GM06990 (cell line): ENCODE results near the gene CAMK2A.

Experiments
- DNase-seq: peaks from one replicate; pipeline ENCODE4 v3.0.0-alpha.2; 2011; ENCODE audit not compliant: insufficient read length; ENCODE audit errors: extremely low read depth
- H3K27me3 ChIP-seq: replicated peaks from 2 replicates; pipeline ENCODE4 v1.6.0; 2011; ENCODE audit warnings: low read length; ENCODE audit not compliant: control insufficient read depth, insufficient read depth
- H3K36me3 ChIP-seq: 2 replicates; pipeline ENCODE4 v1.5.1; 2011; ENCODE audit warnings: low read length; ENCODE audit not compliant: control insufficient read depth, insufficient read depth
- H3K4me3 ChIP-seq: replicated peaks from 2 replicates; pipeline ENCODE4 v1.5.1; 2011; ENCODE audit warnings: low read depth, mild to moderate bottlenecking, control low read depth, low read length
- CTCF ChIP-seq: IDR thresholded peaks from 2 replicates; pipeline ENCODE4 v1.5.1; 2011; ENCODE audit warnings: low read length, control low read depth, mild to moderate bottlenecking, inconsistent platforms; ENCODE audit not compliant: insufficient read depth, poor library complexity, severe bottlenecking

The CAMK2A gene

GRCh38 chr5:150208187-150209098 lies 81.1 kb downstream of the CAMK2A start:
- no peak for DNase-seq
- Histone ChIP-seq H3K4me3 (no peak overlapping the region), H3K27me3 (peaks cover under 1% of the 10 kb centered on the region; the same call in 1 of the 2 replicates), H3K36me3 (no peaks in the 10 kb centered on the region)
- TF ChIP-seq CTCF = no peak

- no peak for TF ChIP-seq CTCF
- H3K27me3 ChIP-seq = peaks cover 2% of the 10 kb centered on the region; the same call in 1 of the 2 replicates
- DNase-seq = no peak
- H3K36me3 ChIP-seq = no peaks in the 10 kb centered on the region
- H3K4me3 ChIP-seq = no peak overlapping the region
Measured at GRCh38 chr5:150206779-150207115, 82.8 kb downstream of the CAMK2A start.

GRCh38 chr5:150206098-150206778 lies 83.3 kb downstream of the CAMK2A start:
- H3K27me3 ChIP-seq = peaks cover 2% of the 10 kb centered on the region; the same call in 1 of the 2 replicates
- DNase-seq = no peak
- no peak for TF ChIP-seq CTCF
- H3K36me3 ChIP-seq = no peaks in the 10 kb centered on the region
- H3K4me3 ChIP-seq = no peak overlapping the region

- H3K4me3 ChIP-seq = no peak overlapping the region
- DNase-seq = no peak
- TF ChIP-seq CTCF = no peak
Measured at GRCh38 chr5:150204590-150204960, 85.0 kb downstream of the CAMK2A start.

GRCh38 chr5:150203832-150204589 lies 85.6 kb downstream of the CAMK2A start:
- TF ChIP-seq CTCF = no peak
- Histone ChIP-seq H3K4me3 (no peak overlapping the region), H3K36me3 (no peaks in the 10 kb centered on the region), H3K27me3 (peaks cover 6% of the 10 kb centered on the region)
- no peak for DNase-seq

More at GRCh38 chr5:150204590-150204960, 85.0 kb downstream of the CAMK2A start:
- no peaks in the 10 kb centered on the region for H3K36me3 ChIP-seq
- H3K27me3 ChIP-seq = peaks cover 6% of the 10 kb centered on the region
